ENCODE measurements around the gene RBMS1. TPM values are rescaled to one million over a fixed set of nuclear protein-coding genes. Genes with fewer than 3 reads are reported as not detected.

RBMS1 gene
- total RNA-seq, 1 donor from 2014 or later: 10.2 TPM

- DNase-seq (ENCODE audit: low spot score in 2 of 2) (no peak), FAIRE-seq (no peak)
Measured at GRCh38 chr2:160347269-160347863, 146.2 kb downstream of the RBMS1 start.

DNA sequence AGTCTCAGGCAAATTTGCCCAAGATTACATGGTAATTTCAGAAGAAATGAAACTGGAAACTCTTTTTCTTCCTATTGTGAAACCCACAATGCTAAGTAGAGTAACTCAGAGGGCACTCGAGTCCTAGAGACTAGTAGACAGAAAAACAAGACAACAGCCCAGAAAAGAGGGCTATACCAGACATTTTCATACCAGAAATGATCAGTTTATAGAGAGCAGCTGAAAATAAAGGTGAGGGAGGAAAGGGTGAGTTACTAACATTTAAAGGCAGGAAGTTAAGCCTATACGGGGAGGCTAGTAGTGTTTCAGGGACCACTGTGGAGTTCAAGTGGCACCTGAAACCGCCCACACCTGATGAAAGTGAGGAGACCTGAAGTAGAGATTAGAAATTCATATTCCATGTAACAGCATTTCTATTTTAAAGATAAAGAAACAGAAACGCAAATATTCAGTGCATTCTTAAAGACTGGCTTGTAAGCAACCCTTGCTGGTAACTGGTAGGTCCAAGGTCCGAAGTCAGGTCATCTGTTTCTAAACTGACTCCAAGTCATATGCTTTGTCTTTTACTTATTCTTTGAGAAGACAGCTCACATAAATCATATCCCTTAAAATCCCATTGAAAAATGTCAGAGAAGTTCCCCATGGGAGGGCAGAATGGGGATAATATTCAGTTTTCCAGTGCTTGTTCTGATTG, 148.4 kb downstream of the RBMS1 start:
- FAIRE-seq (no peak), DNase-seq (ENCODE audit: low spot score in 2 of 2) (no peak)

GRCh38 chr2:160343404-160343803, 150.2 kb downstream of the RBMS1 start:
- DNase-seq (ENCODE audit: low spot score in 2 of 2): no peak

GRCh38 chr2:160339726-160340125, 153.9 kb downstream of the RBMS1 start:
- FAIRE-seq (no peak), DNase-seq (ENCODE audit: low spot score in 2 of 2) (no peak)

More at GRCh38 chr2:160343404-160343803, 150.2 kb downstream of the RBMS1 start:
- FAIRE-seq: no peak

DNA sequence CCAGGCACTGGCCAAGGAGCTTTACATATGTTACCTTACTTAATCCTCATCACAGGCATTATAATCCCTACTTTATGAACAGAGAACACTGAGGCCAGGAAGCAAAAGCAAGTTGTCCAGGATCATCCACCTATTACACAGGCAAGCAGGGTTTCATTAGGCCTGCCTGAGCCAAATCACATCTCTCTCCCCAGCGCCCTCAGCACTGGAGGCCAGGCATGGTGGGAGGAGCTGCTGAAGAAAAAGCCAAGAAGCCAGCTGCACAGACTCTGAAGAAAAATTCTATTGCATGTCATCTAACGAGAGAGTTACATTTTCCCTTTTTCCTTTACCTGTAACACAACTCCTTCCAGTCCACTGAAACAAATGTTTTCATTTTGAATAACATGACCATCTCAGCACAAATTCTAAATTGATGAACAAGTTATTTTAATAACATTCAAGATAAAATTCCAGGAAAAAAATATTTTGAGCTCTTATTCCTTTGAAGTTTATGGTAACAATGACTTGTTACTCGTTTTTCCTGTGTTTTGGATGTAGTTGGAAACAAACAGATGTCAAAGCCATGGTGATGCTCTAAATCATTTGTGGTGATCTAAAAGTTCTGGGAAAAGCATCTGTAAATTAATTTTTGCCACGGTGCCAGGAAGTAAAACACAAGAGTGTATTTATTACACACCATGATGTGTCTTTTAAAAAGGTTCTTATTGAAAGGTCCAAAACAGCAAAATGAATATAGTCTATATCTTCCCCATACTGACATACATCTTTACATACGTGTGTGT, 154.5 kb downstream of the RBMS1 start:
- no peak for FAIRE-seq
- no peak for DNase-seq (ENCODE audit: low spot score in 2 of 2)

GRCh38 chr2:160337728-160338127, 155.9 kb downstream of the RBMS1 start:
- FAIRE-seq: no peak

GRCh38 chr2:160336635-160337034, 157.0 kb downstream of the RBMS1 start:
- FAIRE-seq (no peak), DNase-seq (ENCODE audit: low spot score in 2 of 2) (no peak)

More at GRCh38 chr2:160337728-160338127, 155.9 kb downstream of the RBMS1 start:
- DNase-seq (ENCODE audit: low spot score in 2 of 2): no peak

DNA sequence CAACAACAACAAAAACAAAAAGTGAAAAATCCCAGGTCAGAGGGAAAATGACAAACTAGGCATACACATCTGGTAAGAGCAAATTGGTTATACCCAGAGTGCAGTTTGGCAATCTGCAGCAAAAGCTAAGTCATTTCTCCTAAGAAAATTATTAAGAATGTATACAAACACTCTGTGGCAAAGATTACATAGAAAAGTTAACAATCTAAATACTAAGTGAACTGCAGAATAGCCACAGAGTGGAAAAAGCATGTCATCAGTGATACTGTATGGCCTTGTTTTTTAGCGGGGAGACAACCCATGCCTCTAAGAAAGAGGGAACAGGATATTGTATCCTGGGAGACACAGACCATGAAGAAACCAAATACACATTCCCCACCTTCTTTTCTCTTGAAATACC, 157.5 kb downstream of the RBMS1 start:
- FAIRE-seq: no peak
- DNase-seq (ENCODE audit: low spot score in 2 of 2): no peak

DNA sequence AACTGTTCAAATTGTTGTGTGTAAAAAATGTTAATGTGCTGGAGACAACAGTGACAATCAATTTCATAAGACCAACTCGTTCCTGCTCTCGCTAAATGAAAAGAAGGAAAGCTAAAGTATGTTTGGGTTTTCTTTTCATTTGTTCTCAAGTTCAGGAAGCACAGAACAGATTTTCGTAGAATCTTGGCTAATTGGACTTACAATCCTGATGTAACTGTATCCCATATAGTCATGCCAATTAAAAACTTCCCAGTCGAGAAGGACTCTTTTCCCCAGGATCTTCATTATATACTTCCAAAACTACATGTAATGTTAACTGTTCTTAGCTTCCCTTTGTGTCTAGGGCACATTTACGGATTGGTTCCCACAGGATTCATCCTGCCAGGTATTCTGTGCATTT, 158.2 kb downstream of the RBMS1 start:
- DNase-seq (ENCODE audit: low spot score in 2 of 2) (no peak), FAIRE-seq (no peak)

DNA sequence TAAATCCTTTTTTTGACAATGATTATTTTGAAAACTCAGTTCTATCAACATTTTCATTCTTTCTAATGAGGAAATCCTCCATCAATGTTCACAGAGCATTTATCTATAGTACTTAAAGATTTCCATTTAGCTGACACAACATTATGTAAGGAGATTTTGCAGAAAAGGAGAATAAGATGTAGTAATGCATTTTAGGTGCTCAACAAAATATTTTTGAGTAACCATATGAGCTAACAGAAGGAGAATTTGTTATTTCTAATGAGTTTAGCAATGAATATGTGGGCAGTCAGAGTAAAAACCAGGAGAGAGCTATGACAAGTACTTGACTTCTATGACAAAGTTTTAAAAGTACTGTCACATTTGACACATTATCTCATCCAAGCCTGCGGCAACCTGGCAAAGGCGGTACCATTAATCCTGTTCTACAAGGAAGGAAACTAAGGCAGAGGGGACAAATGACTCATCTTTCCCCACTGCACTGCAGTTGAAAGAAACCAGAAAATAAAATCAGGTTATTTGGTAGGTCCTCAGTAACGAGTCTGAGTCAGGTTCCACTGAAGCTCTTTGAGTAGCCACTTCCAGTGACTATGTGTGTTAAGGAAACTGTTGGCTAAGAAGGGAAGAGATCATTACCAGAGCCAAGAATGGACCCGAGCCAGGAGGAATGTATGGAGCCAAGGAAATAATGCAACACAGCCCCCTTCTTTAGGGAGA, 159.4 kb downstream of the RBMS1 start:
- FAIRE-seq: no peak
- DNase-seq (ENCODE audit: low spot score in 2 of 2): no peak

DNA sequence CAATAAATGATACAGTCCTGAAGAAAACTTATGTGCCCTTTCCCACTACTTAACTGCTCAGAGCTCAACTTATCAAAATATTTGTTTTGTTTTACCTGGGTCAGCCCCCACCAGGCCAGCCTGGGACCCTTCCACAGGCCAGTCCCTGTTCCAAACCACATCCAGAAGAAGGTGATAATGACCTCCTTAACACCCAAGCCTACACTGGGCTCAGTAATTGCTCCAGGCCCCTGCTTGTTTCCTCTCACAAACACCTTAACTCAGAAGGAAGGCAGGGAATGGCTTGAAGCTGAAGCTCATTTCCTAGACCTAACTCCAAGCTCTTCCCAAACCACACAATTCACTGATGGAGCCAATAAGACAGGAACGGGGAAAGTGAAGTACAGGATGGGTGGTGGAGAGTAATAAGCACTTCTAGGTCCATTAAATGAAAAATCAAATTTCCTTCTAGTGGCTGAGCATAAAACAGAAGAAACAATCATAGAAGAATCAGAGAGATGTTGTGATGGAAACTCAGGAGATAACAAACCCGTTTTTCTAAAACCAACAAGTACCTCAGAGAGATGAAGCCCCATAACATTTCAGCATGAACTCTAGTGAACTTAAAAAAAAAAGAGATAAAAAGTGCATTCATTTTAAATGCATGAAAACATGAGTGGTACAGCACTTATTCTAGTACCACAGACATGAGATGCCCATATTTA, 160.1 kb downstream of the RBMS1 start:
- FAIRE-seq (no peak), DNase-seq (ENCODE audit: low spot score in 2 of 2) (no peak)

DNA sequence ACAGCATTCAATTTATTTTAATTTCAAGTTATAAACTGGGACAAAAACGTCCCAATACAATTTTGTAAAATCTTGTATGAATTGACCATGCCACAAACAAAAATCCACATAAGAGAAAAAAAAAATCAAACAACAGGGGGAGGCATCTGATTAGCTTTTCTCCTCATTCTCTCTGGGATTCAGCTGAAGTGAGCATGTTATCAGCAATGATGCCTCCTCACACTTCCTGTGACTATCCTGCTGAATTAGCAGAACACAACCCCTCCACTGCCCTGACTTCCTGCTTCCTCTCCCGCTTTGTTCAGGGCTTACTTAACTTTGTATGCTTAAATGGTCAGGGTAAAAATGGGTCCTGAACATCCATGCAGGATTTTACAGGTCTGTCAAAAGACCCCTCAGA, 161.3 kb downstream of the RBMS1 start:
- no peak for FAIRE-seq
- DNase-seq (ENCODE audit: low spot score in 2 of 2): no peak

- DNase-seq (ENCODE audit: low spot score in 2 of 2): no peak
Measured at GRCh38 chr2:160331258-160332025, 162.2 kb downstream of the RBMS1 start.

DNA sequence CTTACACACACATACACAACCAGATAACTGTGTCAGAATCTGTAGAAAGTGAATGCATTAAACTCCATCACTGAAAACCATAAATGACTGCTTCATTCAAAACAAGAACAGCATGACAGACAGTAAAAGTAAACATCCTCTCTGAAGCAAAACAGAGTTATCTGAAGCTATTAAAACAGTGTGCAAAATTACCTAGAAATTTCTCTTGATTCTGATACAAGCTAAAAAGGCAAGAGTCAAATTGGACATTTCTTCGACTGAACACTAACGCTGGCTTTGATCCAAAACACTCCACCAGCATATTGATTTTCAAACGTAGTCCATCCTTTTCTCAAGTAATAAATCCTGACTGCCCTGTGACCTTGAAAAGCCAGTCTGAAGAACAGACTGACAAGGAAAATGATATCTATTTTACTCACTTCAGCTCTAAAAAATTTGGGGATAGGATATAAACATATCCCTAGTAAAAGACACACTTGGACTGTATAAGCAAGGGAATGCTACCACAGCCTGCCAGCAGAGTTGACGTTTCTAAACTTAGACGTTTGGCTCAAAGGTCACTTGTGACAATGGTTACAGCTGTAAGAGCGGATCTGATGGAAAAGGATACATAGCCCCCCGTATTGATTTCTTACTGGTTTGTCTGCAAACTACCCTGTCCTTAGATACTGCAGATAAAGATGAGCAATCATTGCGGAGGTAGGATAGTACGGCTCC, 164.6 kb downstream of the RBMS1 start:
- no peak for DNase-seq (ENCODE audit: low spot score in 2 of 2)
- no peak for FAIRE-seq

More at GRCh38 chr2:160331258-160332025, 162.2 kb downstream of the RBMS1 start:
- no peak for FAIRE-seq

DNA sequence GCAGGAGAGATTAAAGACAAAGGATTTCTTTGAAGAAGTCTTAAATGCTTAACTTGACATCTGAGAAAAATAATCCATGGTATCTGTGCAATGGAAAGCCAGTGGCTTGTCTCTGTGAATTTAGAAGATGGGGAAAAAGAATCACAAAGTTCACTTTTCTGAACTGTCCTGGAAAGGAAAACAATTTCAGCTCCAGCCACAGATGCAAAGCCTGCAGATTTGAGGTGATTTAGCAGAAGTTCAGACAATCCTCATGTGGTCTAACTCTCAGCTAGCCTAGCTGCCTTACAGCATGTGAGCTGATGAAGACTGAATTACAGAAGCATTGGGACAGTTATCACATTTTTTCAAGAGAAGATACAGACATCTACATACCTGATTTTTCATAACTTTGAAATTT, 166.8 kb downstream of the RBMS1 start:
- DNase-seq (ENCODE audit: low spot score in 2 of 2) (no peak), FAIRE-seq (no peak)

GRCh38 chr2:160325418-160325817, 168.2 kb downstream of the RBMS1 start:
- no peak for DNase-seq (ENCODE audit: low spot score in 2 of 2)
- no peak for FAIRE-seq

DNA sequence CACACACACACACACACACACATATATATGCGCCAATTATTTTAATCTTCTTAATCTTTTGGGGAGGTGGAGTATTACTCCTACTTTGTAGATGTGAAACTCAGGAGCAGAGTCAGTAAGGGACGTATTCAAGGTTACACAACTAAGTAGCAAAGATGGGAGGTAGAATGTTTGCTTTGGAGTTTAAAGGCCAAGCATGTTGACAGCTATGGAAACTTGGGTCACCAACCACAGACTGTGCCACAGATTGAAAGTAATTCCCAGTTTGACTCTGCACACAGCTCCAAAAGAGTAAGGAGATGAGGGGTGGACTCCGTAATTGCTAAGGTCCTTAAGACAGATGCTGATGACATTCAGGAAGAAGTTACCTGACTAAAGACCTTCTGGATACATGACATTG, 168.7 kb downstream of the RBMS1 start:
- FAIRE-seq: no peak
- no peak for DNase-seq (ENCODE audit: low spot score in 2 of 2)

DNA sequence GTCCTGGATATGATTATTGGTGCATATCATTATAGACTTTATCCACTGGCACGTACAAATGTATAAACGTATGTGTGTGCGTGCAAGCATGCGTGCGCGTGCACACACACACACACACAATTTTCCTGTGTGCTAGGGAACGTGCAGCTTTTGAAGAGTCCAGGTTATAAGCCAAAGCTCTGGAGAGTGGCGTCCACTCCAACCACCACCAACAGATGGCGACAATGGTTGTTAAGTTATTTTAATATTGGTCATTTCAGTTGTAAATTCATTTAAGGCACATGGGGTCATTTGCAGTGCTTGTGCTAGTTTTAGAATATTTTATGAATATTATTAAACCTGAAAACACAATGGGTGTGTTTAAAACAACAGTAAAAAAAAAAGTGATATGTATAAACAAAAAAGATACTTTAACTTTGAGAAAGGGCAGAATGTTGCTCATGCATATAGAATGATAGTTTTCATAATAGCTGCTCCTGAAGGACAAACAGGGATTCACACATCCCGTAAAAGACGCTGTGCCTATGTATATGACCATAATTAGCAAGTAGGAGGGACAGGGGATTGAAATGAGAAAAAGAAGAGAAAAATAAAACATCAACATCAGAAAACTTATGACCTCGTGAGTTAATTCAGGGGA, 169.3 kb downstream of the RBMS1 start:
- no peak for DNase-seq (ENCODE audit: low spot score in 2 of 2)
- FAIRE-seq: no peak
